ENCODE data around the gene ZMYND8. TPM values are rescaled to one million over a fixed set of nuclear protein-coding genes. Genes with fewer than 3 reads are reported as not detected.

Gene ZMYND8
- total RNA-seq, 1 experiment from 2014 or later = 22.8 TPM

DNA sequence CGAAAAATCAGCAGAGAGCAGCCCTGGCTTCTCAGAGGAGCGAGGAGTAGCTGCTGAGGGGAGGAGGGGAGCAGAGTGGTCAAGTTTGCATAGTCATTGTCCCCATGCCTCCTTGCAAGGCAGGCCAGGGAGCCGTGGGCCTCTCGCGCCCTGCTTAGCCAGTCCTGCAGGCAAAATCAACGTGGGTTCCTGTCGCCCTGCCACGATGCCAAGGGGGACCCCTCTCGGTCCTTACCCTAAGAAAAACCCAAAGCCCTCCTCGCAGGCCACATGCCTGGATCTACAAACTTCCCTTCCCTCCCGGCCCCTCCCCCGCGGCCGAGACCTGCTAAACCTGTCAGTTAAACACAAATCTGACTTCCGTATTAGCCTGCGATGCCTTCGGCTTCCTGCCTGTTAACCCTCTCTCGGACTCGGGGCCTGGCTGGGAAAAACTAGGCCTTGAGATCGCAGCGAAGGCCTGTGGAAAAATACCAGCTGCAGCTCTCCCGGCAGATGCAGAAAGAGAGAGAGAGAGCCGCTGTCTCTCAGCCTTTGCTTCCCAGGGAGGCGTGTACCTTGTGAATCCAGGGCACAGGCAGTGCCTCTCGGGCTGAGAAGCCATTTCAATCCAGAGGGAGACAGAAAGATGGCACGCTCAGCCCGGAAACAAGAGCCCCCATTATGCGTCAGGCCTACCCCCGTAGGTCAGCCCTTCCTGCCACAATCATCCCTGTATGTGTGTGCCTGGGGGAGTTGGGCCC lies 968 bp upstream of the ZMYND8 start:
- in situ Hi-C loops (cut with HindIII; ENCODE audit: low pct_unique_long_range_greater_than_20kb, low sequenced_read_pairs) = no loop called here
- peak; percentile 68 for DNase-seq (ENCODE audit: low read depth, low spot score)

DNA sequence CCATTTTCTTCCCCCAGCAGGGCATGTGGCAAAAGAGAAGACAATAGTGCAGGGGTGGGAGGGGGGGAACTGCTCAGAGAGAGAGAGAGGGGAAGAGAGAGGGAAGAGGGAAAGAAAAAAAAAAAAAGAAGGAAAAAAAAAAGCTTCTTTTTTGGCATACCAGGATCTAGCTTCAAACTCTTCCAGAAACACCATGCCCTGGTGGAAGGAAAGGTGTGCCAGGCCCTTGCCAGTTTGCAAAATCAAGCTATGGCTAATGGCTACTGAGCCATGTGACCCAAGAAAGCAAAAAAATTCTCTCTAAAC lies 326 bp downstream of the ZMYND8 start:
- in situ Hi-C loops (cut with HindIII; ENCODE audit: low pct_unique_long_range_greater_than_20kb, low sequenced_read_pairs) = no loop called here
- no peak for DNase-seq (ENCODE audit: low read depth, low spot score)

DNA sequence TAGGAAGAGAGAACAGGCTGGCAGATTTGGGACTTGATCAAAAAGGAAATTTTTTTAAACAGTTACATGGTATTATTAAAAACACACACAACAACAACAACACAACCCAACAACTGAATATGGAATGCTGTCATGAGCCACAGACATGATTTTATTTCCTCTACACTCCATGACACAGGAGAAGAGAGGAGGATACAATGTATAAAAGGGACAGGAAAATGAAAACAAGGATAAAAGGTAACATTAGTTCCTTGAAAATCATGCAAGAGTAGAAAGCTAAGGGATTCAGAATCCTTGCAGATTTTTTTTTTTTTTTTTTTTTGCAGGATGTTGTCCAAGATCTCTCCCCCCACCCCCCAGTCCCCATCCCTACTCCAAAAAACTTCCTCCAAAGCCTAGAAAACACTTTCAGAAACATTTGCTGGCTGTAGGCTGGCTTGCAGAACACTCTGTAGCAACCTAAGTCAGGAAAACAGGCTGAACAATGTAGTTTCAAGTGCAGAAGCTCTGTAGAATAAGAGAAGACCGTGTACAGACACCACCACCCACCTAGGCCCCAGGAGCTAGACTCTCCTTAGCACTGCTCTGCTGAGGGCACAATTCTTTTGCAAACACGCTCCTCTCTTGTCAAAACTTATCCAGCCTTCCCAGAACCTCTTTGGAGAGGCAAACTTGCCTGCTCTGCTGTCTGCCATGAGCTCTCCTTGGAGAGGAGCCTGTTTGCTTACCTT lies 845 bp downstream of the ZMYND8 start:
- in situ Hi-C loops (cut with HindIII; ENCODE audit: low pct_unique_long_range_greater_than_20kb, low sequenced_read_pairs) = no loop called here
- DNase-seq (ENCODE audit: low read depth, low spot score) = peak; percentile 33

DNA sequence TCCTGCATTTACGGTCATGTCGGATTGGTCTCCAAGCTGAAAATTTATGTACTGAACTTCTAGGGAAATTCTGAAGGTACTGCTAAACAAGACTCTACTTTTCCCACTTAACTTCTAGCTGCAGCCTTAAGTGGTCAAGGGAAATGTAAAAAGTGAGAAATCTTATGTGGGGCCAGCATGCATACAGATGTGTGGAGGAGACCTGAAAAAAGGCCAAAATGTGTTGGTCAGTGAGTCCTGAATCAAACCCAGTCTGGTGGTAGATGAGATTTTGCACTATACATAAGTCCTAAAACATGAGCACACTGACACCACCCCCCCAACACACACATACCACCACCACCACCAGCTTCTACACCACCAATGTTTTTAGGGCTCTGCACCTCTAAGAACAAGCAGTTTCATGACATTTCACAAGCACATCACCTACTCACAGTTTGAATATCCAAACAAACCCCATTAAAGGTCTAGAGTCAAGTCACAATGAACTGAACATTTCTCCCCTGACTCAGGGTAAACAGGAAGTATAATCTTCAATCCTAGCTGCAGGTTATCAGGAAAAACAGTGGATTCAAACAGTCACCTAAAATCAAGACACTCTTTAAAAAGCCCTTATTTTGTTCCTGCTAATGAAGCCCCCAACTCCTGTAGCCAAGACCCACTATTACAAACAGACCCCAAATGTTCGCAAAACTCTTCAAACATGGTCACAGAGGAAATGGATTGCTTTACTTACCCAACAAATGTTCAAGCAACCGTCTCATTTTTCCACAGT lies 1.6 kb downstream of the ZMYND8 start:
- DNase-seq (ENCODE audit: low read depth, low spot score) = peak; percentile 33
- in situ Hi-C loops (cut with HindIII; ENCODE audit: low pct_unique_long_range_greater_than_20kb, low sequenced_read_pairs) = no loop called here

DNA sequence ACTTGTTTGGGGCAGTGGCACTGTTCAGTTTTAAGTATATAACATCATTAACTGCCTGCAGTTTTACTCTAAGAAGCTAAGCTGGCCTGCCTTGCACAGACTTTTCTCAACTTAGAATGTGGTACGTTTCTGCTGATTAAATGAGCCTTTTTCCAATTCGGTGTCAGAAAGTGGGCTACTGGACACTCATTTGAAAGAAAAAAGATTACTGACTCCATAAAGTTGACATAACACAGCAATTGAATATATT lies 2.1 kb downstream of the ZMYND8 start:
- in situ Hi-C loops (cut with HindIII; ENCODE audit: low pct_unique_long_range_greater_than_20kb, low sequenced_read_pairs) = no loop called here

DNA sequence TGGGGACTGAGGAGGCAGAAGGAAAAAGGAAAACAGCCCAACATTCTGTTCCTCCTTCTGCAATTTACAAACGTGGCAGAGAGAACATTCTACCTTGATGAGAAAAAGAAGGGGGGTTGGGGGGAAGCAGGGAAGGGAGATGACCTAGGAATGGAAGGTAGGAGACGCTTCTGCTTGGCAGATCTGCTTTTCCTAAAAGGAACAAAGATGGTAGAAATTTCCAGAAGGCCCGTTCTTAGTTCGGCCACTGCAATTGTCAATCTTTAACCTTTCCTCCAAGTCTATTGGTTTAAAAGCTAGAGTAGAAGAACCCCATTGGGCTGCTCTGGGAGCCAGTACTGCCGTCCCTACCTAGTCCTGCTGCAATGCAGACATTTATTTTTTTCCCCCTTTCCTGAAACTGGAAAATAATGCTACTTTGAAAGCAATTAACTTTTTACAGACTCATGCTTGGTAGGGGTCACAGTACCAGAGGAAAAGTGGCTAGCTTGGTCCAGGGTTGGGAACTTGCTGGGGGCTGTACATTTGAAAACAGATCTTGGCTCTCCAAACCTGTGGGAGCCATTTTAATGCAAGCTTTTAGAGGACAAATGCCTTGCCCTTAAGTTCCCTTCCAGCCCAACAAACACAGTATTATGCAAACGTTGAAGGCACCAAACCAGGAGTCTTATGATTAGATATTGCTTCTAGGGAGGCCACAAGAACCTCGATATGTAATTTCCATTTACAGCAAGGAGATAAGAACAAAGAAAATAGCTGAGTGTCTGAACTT lies 2.6 kb downstream of the ZMYND8 start:
- in situ Hi-C loops (cut with HindIII; ENCODE audit: low pct_unique_long_range_greater_than_20kb, low sequenced_read_pairs) = no loop called here
- DNase-seq (ENCODE audit: low read depth, low spot score) = peak; percentile 73

More for the DNA sequence above, 2.1 kb downstream of the ZMYND8 start:
- no peak for DNase-seq (ENCODE audit: low read depth, low spot score)

DNA sequence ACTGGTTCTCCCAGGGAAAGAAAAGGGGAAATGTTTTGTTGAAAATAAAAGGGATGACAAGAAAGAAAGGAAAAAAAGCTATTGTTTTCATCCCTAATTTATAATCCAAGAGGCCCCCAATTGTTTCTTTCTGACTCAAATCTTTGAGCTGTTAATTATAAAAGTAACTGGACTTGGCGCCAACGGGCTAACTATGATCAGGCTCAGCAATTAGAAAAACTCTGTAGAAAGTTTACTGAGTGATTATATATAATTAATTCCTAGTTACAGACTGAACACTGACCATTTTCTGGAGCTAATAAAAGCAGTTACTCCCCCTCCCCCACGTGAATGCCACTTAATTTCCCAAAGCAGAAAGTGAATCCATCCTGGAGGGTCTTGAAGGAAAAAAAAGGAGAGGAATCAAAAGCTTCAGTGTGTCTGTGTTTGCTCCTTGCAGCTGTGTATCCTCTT lies 3.2 kb downstream of the ZMYND8 start:
- in situ Hi-C loops (cut with HindIII; ENCODE audit: low pct_unique_long_range_greater_than_20kb, low sequenced_read_pairs) = no loop called here
- DNase-seq (ENCODE audit: low read depth, low spot score) = no peak

DNA sequence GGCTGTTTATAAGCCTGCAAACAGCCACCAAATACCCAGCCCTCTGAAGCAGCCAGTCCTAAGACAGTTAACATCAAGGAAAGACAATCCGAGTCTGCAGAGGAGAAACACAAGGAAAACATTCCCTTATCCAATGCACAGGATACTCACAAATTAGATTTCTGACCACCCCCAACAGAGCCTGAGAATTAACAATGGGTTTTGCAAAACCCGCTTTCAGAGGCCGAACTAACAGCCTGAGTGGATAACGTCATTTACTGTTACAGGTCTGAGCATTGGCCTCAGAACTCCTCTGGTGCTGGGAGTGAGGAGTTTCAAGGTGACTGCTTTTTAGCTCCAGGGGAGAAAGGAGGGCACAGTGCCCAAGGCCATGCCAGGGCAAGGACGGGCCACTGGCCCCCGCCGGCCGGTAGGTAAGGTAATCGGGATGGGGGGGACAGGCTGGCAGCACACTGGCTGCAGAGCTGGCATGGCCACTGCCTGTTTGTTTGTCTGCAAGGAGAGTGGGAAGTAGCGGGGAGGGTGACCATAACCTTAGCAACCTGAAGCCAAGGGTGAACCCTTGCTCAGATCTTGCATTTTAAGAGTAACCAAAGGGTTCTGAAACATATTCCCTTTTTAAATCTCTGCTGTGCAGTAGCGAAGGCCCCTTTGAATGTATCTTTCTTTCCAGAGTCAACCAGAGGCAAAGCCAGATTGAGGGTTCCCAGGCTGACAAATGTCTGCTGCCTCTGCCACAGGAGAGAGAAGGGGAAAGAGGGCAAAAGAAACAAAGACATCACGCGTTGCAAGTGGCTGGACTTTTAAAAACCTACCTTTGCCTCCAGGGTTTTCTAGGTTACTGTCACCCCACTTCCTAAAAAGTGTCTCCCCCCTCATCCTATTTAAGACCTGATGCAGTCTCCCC lies 3.9 kb downstream of the ZMYND8 start:
- no peak for DNase-seq (ENCODE audit: low read depth, low spot score)
- in situ Hi-C loops (cut with HindIII; ENCODE audit: low pct_unique_long_range_greater_than_20kb, low sequenced_read_pairs) = no loop called here

DNA sequence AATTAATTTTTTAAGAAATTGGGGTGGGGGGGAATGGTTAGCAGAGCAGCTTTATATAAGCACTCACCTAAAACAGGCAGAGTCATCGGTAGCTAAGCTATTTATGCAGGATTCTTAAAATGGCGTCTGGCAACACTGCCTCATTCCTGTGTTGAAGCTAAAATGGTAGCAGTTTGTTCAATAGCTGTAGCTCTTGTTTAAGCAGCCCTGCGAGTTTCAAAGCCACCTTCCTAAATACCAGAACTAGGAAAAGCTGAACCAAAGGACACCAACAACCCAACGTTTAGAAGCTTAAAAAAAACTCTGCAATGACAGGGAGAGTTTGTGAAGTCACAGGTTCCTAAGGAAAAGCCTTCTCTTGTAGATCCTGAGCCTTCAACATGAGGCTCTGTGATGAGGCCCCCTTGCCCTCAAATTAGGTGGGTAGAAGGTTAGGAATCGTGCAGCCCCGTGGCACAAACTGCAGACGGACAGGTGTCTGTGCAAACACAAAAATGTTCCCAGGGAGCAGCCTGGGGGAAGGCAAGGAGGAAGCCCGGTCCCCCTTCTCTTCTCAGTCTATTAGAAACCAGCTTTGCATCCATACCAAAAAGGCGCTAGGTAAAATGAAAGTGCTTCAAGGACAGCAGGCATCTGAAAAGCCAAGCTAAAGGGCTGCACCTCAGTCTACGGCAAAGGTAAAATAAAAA lies 4.7 kb downstream of the ZMYND8 start:
- peak; percentile 54 for DNase-seq (ENCODE audit: low read depth, low spot score)
- in situ Hi-C loops (cut with HindIII; ENCODE audit: low pct_unique_long_range_greater_than_20kb, low sequenced_read_pairs) = no loop called here

DNA sequence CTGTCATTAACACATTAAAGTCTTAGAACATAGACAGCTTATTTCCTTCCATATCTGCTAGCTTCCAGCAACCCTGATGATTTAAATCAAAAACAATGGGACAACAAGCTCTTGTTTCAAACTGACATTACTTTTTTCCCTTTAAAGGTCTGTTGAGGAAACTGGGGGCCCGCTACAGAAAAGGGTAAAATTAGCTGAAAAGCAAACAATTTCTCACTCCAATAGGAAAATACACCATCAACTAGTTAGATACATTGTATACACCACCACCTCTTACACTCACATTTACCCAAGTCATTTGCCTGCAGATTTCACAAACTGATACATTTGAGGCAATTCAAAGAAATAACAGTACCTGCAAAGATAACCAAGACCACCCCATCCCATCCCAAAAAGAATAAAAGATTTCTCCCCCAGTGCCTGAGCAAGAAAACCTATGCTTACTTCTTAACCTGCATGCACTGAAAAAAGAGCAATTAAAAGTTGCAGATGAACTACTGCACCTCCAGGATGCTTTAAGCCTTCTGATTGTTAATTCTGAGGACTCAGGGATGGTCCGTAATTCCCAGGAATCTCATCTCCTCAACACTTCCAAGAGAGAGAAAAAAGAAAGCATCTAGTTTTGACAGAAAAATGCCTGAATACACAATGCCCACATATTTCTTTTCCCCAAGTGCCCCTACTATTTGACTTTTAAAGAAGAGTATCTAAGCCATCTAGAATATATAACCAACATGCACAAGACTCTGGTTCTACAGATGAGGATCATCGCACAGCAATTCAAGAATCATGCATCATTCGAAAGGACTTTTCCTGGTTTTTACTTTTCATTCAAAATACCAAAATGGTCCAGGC lies 5.6 kb downstream of the ZMYND8 start:
- DNase-seq (ENCODE audit: low read depth, low spot score) = no peak
- in situ Hi-C loops (cut with HindIII; ENCODE audit: low pct_unique_long_range_greater_than_20kb, low sequenced_read_pairs) = no loop called here

DNA sequence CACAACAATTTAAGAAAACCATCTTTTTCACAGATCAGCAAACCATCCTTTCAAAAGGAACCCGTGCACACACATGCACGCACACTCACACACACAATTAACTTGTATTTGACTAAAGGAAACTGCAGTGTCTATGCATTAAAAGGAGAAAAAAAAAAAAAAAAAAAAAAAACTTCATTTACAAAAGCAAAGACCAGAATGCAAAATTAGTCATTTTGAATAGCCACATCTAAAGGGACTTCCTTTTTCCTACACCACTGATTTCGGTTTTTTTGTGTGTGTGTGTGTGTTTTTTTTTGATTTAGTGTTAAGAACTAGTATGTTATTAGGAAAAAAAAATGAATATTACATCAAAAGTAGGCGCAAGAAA lies 6.3 kb downstream of the ZMYND8 start:
- in situ Hi-C loops (cut with HindIII; ENCODE audit: low pct_unique_long_range_greater_than_20kb, low sequenced_read_pairs) = no loop called here
- no peak for DNase-seq (ENCODE audit: low read depth, low spot score)

DNA sequence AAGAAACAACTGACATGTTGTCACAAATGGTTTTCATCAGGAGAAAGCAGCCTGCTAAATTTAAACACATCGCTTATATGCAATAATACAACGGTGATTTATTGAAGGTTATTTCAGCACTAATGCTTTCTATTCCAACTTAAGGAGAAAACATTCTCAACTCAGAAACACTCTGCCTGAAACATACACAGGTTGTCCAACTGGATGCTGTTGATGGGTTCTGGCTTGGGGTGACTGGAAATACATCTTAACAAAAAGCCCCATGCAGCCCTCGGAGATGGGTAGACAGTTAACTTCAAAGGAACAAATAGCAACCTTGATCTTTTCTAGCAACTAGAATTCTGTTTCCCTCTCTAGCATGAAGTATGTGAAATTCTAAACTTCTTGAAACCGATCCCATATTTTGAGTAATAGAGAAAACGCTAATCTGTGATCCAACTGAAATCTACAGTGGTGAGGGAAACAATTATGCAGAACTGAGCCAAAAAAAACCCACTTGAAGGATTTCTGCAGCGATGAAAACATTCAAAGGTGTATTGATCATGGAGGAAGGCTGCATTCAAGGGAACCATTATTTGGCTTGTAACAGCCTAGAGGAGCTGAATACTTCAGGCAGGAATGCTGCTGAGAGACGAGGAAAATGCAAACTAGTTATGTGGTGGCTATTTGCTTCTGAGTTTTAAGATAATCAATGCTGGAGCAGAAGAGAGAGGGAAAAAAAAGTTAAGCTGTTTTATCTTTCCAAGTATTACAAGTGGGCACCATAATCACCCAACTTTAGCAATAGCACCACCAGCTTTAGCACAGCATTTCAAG lies 6.9 kb downstream of the ZMYND8 start:
- in situ Hi-C loops (cut with HindIII; ENCODE audit: low pct_unique_long_range_greater_than_20kb, low sequenced_read_pairs) = no loop called here
- no peak for DNase-seq (ENCODE audit: low read depth, low spot score)

DNA sequence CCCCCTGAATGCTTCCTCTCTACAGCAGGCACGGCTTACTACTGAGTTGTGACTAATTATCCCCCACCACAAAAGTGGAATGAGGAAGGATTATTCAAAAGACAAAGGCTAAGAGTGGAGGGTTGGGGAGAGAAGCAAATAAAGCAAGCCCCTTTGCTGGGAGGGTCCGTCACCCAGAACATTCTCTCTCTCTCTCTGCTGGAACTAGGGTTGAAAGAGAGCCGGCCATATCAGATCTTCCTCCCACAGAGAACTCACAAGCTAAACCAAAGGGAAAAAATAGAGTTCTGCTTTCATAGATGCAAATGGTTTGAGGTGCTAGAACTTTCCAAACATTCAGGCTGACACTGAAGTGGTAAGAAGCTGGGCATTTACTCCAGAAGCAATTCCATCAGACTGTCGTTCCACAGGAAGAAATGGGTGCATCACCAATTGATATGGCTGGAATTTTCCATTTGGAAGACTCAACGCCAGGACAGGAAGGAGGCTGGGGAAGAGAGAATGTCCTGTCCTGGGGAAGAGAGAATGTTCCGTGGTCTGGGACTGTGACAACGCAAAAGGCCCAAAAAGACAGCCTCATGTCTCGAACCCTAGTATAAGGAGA lies 7.9 kb downstream of the ZMYND8 start:
- in situ Hi-C loops (cut with HindIII; ENCODE audit: low pct_unique_long_range_greater_than_20kb, low sequenced_read_pairs) = no loop called here

DNA sequence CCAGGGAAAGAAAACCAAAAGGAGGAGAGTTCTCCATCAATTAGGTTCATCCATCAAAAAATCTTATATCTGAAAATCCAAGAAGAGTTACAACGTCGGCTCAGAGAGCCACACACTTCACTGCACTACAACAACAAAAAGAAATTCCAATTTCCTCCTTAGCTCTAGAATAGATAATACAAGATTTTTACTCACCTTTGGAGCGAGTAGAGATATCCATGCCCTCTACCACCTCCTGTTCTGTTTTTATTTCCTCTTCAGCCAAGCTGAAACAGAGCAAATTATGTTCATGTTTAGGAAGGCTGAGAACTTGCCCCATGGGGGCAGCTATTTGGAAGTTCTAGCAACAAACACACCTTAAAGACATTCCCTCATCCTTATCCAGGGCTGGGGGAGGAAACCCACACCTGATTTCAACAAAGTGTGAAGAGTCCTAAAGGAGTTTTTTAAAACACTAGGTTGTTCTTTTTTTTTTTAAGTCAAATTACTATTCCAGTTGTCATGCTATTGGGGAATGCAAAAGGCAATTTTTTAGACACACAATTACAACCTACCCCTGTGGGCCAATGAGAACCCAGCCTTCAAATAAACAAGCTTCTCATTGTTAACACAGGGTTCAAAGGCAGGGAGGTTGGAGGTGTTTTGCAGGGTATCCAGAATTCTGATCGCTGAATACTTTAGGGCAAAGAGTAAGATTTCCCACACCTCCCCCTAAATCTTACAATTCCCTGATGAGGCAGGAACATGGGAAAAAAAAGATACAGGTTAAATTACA lies 8.7 kb downstream of the ZMYND8 start:
- DNase-seq (ENCODE audit: low read depth, low spot score) = no peak
- in situ Hi-C loops (cut with HindIII; ENCODE audit: low pct_unique_long_range_greater_than_20kb, low sequenced_read_pairs) = no loop called here

More for the DNA sequence above, 7.9 kb downstream of the ZMYND8 start:
- DNase-seq (ENCODE audit: low read depth, low spot score) = no peak

All from SK-MEL-5 (cell line).